H9 (cell line): ENCODE results near the gene NHSL2. TPM values are rescaled to one million over a fixed set of nuclear protein-coding genes. Genes with fewer than 3 reads are reported as not detected.
"Not testable (repeated sequence)": the region's sequence is repeated elsewhere in the genome, so short reads cannot be mapped to it uniquely, and the experiment has no call there.

Experiments
- DNase-seq: peaks from one replicate; pipeline ENCODE4 v3.0.0-alpha.2; 2017
- H2AFZ ChIP-seq: one replicate; pipeline ENCODE4 v1.6.1; 2013; ENCODE audit warnings: mild to moderate bottlenecking, low read length, control low read depth, moderate library complexity
- H2AK5ac ChIP-seq: 2 replicates; pipeline ENCODE4 v1.6.1; 2013; ENCODE audit warnings: low read length, control low read depth, mixed read lengths; ENCODE audit not compliant: insufficient read length
- H2BK120ac ChIP-seq: one replicate; pipeline ENCODE4 v1.6.1; 2013; ENCODE audit warnings: low read depth, mild to moderate bottlenecking, low read length, control low read depth, inconsistent platforms; ENCODE audit not compliant: poor library complexity, severe bottlenecking
- H2BK12ac ChIP-seq: 2 replicates; pipeline ENCODE4 v1.6.1; 2013; ENCODE audit warnings: low read length, control low read depth, mixed read lengths, low read depth; ENCODE audit not compliant: insufficient read length
- H2BK15ac ChIP-seq: 2 replicates; pipeline ENCODE4 v1.6.1; 2013; ENCODE audit warnings: low read depth, low read length, control low read depth
- H2BK20ac ChIP-seq: one replicate; pipeline ENCODE4 v1.6.1; 2013; ENCODE audit warnings: low read depth, mild to moderate bottlenecking, low read length, control low read depth, inconsistent platforms; ENCODE audit not compliant: poor library complexity, severe bottlenecking
- H2BK5ac ChIP-seq: 2 replicates; pipeline ENCODE4 v1.6.1; 2013; ENCODE audit warnings: low read length, control low read depth, mixed read lengths; ENCODE audit not compliant: insufficient read length
- H3K14ac ChIP-seq: 2 replicates; pipeline ENCODE4 v1.6.1; 2013; ENCODE audit warnings: low read length, control low read depth; ENCODE audit not compliant: insufficient read depth
- H3K18ac ChIP-seq: 2 replicates; pipeline ENCODE4 v1.6.1; 2013; ENCODE audit warnings: low read depth, mild to moderate bottlenecking, mixed read lengths, low read length, control low read depth; ENCODE audit not compliant: insufficient read length
- H3K23ac ChIP-seq: 2 replicates; pipeline ENCODE4 v1.6.1; 2013; ENCODE audit warnings: low read length, control low read depth, mixed read lengths, low read depth; ENCODE audit not compliant: insufficient read length
- H3K23me2 ChIP-seq: 2 replicates; pipeline ENCODE4 v1.6.1; 2013; ENCODE audit warnings: low read depth, mild to moderate bottlenecking, mixed read lengths, low read length, control low read depth; ENCODE audit not compliant: insufficient read length, poor library complexity, severe bottlenecking
- H3K27ac ChIP-seq: 2 replicates; pipeline ENCODE4 v1.5.1; 2013; ENCODE audit warnings: low read length, control low read depth, mixed read lengths, low read depth; ENCODE audit not compliant: insufficient read length
- H3K27me3 ChIP-seq: 2 replicates; pipeline ENCODE4 v1.6.1; 2013; ENCODE audit warnings: low read length, control low read depth, inconsistent platforms; ENCODE audit not compliant: insufficient read depth
- H3K4ac ChIP-seq: 2 replicates; pipeline ENCODE4 v1.6.1; 2013; ENCODE audit warnings: low read depth, mild to moderate bottlenecking, control low read depth, inconsistent platforms, low read length, moderate library complexity
- H3K4me1 ChIP-seq: 2 replicates; pipeline ENCODE4 v1.6.1; 2013; ENCODE audit warnings: low read length, control low read depth, inconsistent platforms; ENCODE audit not compliant: insufficient read depth
- H3K4me2 ChIP-seq: 2 replicates; pipeline ENCODE4 v1.6.1; 2013; ENCODE audit warnings: low read length, control low read depth, mixed read lengths; ENCODE audit not compliant: insufficient read length, insufficient read depth
- H3K56ac ChIP-seq: 2 replicates; pipeline ENCODE4 v1.6.1; 2013; ENCODE audit warnings: low read depth, mild to moderate bottlenecking, mixed read lengths, low read length, control low read depth; ENCODE audit not compliant: insufficient read length
- H3K79me1 ChIP-seq: 2 replicates; pipeline ENCODE4 v1.6.1; 2013; ENCODE audit warnings: low read depth, mild to moderate bottlenecking, moderate library complexity, low read length, control low read depth, inconsistent platforms; ENCODE audit not compliant: insufficient read depth, poor library complexity, severe bottlenecking
- H3K79me2 ChIP-seq: 2 replicates; pipeline ENCODE4 v1.6.1; 2013; ENCODE audit warnings: low read length, control low read depth, inconsistent platforms; ENCODE audit not compliant: insufficient read depth
- H3K9ac ChIP-seq: 2 replicates; pipeline ENCODE4 v1.6.1; 2013; ENCODE audit warnings: low read length, control low read depth, mixed read lengths; ENCODE audit not compliant: insufficient read length; ENCODE audit errors: extremely low read depth
- H3K9me3 ChIP-seq: one replicate; pipeline ENCODE4 v1.6.1; 2013; ENCODE audit warnings: low read depth, low read length, inconsistent platforms; ENCODE audit not compliant: control insufficient read depth
- H3T11ph ChIP-seq: one replicate; pipeline ENCODE4 v1.6.1; 2013; ENCODE audit warnings: mild to moderate bottlenecking, low read length, control low read depth, inconsistent platforms
- H4K20me1 ChIP-seq: one replicate; pipeline ENCODE4 v1.6.1; 2013; ENCODE audit not compliant: control insufficient read depth, insufficient read length, insufficient read depth
- H4K5ac ChIP-seq: 2 replicates; pipeline ENCODE4 v1.6.1; 2013; ENCODE audit warnings: low read depth, mild to moderate bottlenecking, mixed read lengths, low read length, control low read depth; ENCODE audit not compliant: insufficient read length
- H4K8ac ChIP-seq: replicated peaks from 2 replicates; pipeline ENCODE4 v1.6.1; 2013; ENCODE audit warnings: low read length, control low read depth, mixed read lengths, low read depth; ENCODE audit not compliant: insufficient read length
- H4K91ac ChIP-seq: 2 replicates; pipeline ENCODE4 v1.6.1; 2013; ENCODE audit warnings: low read depth, mild to moderate bottlenecking, moderate library complexity, mixed read lengths, low read length, control low read depth; ENCODE audit not compliant: insufficient read length
- H3K27ac Mint-ChIP-seq, 3 experiments: 2 replicates in 2 of 3; 3 replicates in 1 of 3; pipeline ENCODE4 v1.8.0; 2020 to 2021; ENCODE audit warnings: mixed read lengths in 3 of 3, mild to moderate bottlenecking in 1 of 3, moderate library complexity in 1 of 3
- H3K27me3 Mint-ChIP-seq: 2 replicates; pipeline ENCODE4 v1.8.0; 2021; ENCODE audit warnings: low read depth, mild to moderate bottlenecking, moderate library complexity, mixed read lengths
- H3K36me3 Mint-ChIP-seq, 3 experiments: 2 replicates in 2 of 3; 3 replicates in 1 of 3; pipeline ENCODE4 v1.8.0; 2020 to 2021; ENCODE audit warnings: low read depth in 3 of 3, mixed read lengths in 3 of 3; ENCODE audit not compliant: insufficient read depth in 1 of 3
- H3K4me1 Mint-ChIP-seq, 2 experiments: 2 replicates each; pipeline ENCODE4 v1.8.0; 2020; ENCODE audit warnings: mixed read lengths in 2 of 2
- H3K4me3 Mint-ChIP-seq, 2 experiments: 2 replicates in 1 of 2; 3 replicates in 1 of 2; pipeline ENCODE4 v1.8.0; 2020 to 2021; ENCODE audit warnings: mild to moderate bottlenecking in 2 of 2, mixed read lengths in 2 of 2, moderate library complexity in 1 of 2
- H3K9me3 Mint-ChIP-seq, 2 experiments: 2 replicates in 1 of 2; 3 replicates in 1 of 2; pipeline ENCODE4 v1.8.0; 2020; ENCODE audit warnings: mild to moderate bottlenecking in 2 of 2, mixed read lengths in 2 of 2, moderate library complexity in 1 of 2
- CTCF ChIP-seq: fragments of 200-600 bp; sonication (generic); conservative IDR thresholded peaks from 3 replicates; pipeline ENCODE4 v1.8.0; 2021; ENCODE audit warnings: antibody characterized with exemption, mild to moderate bottlenecking
- WGBS: extraction: QIAGEN DNeasy Blood & Tissue Kit; methylation state at CpG from one replicate; pipeline ENCODE4 v1.1.7; 2013; ENCODE audit warnings: missing lambda C conversion rate, low lambda C conversion rate, mixed read lengths; ENCODE audit not compliant: insufficient read length; ENCODE audit errors: extremely low coverage; 5-methylcytosine and 5-hydroxymethylcytosine counted together
- total RNA-seq: library from RNA; stranded (reverse); gene quantifications from 2 replicates; pipeline ENCODE4 v1.2.1, GENCODE V29; 2021

The NHSL2 gene
- total RNA-seq, 1 experiment from 2014 or later = 6.4 TPM

- Histone ChIP-seq H2BK120ac (no peak overlapping the region), H3T11ph (no peak overlapping the region), H2BK5ac (no peak overlapping the region), H3K14ac (no peak overlapping the region), H3K27me3 (no peaks in the 10 kb centered on the region), H3K23me2 (no peaks in the 10 kb centered on the region), H4K5ac (no peak overlapping the region), H3K4me1 (no peaks in the 10 kb centered on the region), H3K79me2 (no peaks in the 10 kb centered on the region), H3K79me1 (no peaks in the 10 kb centered on the region), H3K27ac (no peak overlapping the region), H2BK12ac (no peak overlapping the region), H4K91ac (no peak overlapping the region), H3K23ac (no peak overlapping the region), H3K9me3 (peaks cover 25% of the 10 kb centered on the region), H4K20me1 (no peaks in the 10 kb centered on the region), H3K4me2 (no peak overlapping the region), H2BK20ac (no peak overlapping the region), H3K18ac (no peak overlapping the region), H3K9ac (no peak overlapping the region), H2BK15ac (no peak overlapping the region), H2AFZ (no peak overlapping the region), H3K56ac (no peak overlapping the region), H4K8ac (no peak overlapping the region), H3K4ac (no peak overlapping the region), H2AK5ac (no peak overlapping the region)
- no peak for DNase-seq
- Mint-ChIP-seq H3K36me3 (peaks cover 6 to 16% (median 10%) of the 10 kb centered on the region in 3 experiments; a peak in 6 of 7 replicates), H3K4me1 (0 out of 4 replicates have a peak, but pooled peaks cover 0 to 3% of the 10 kb centered on the region in 2 experiments), H3K9me3 (peaks cover 71 to 83% of the 10 kb centered on the region in 2 experiments), H3K4me3 (no peak overlapping the region), H3K27ac (no peak overlapping the region), H3K27me3 (peaks cover 9% of the 10 kb centered on the region)
- no peak for TF ChIP-seq CTCF
- no CpG with 5 or more reads among the region's 12 CpGs for WGBS
Measured at GRCh38 chrX:71873459-71873833, 37.2 kb upstream of the NHSL2 start.

GRCh38 chrX:71876841-71877240 is 33.8 kb upstream of the NHSL2 start:
- not testable (repeated sequence) for H3K9ac ChIP-seq, H4K20me1 ChIP-seq, H4K8ac ChIP-seq, H4K91ac ChIP-seq, H2BK15ac ChIP-seq, DNase-seq, H2BK12ac ChIP-seq, H3K23ac ChIP-seq, H4K5ac ChIP-seq, H3K4me1 ChIP-seq, H3K18ac ChIP-seq, H3K4ac ChIP-seq, H3K23me2 ChIP-seq, H2BK20ac ChIP-seq, H2BK5ac ChIP-seq, H3K4me2 ChIP-seq, H3K27ac ChIP-seq, H3T11ph ChIP-seq, H3K56ac ChIP-seq, H3K27me3 ChIP-seq, H3K27ac Mint-ChIP-seq, H2AK5ac ChIP-seq, H2AFZ ChIP-seq, H3K79me1 ChIP-seq, H3K79me2 ChIP-seq, H3K14ac ChIP-seq, H3K4me1 Mint-ChIP-seq, H3K4me3 Mint-ChIP-seq, H2BK120ac ChIP-seq
- WGBS = no CpG with 5 or more reads among the region's 32 CpGs
- Mint-ChIP-seq H3K27me3 (peaks cover 15% of the 10 kb centered on the region), H3K36me3 (peaks cover 3 to 16% (median 10%) of the 10 kb centered on the region in 3 experiments; a peak in 5 of 7 replicates), H3K9me3 (peaks cover 78 to 87% of the 10 kb centered on the region in 2 experiments)
- peaks cover 25% of the 10 kb centered on the region for H3K9me3 ChIP-seq
